SU-DHL-6 (cell line): Measurements from ENCODE around the gene KDM4B.

Source experiments
- CTCF ChIP-seq: fragments of 200-600 bp; sonication (generic); IDR thresholded peaks from one replicate; pipeline ENCODE4 v1.5.1; 2017; ENCODE audit warnings: antibody characterized with exemption, mild to moderate bottlenecking, low read length, moderate library complexity; ENCODE audit not compliant: insufficient read depth, poor library complexity, severe bottlenecking
- EZH2phosphoT487 ChIP-seq: fragments of 200-600 bp; sonication (generic), shearing (Covaris generic); conservative IDR thresholded peaks from 2 replicates; pipeline ENCODE4 v1.6.1; 2018; ENCODE audit warnings: mild to moderate bottlenecking, antibody characterized with exemption, low read length, moderate library complexity, mixed read lengths

- TF ChIP-seq CTCF (no peak), EZH2phosphoT487 (no peak)
These were observed 44.8 kb downstream of the KDM4B start for GRCh38 chr19:5013761-5014160.
